ENCODE data around the gene GALNT10. TPM values are rescaled to one million over a fixed set of nuclear protein-coding genes. Genes with fewer than 3 reads are reported as not detected.
"Not testable (repeated sequence)": the region's sequence is repeated elsewhere in the genome, so short reads cannot be mapped to it uniquely, and the experiment has no call there.

Gene GALNT10, protein sequence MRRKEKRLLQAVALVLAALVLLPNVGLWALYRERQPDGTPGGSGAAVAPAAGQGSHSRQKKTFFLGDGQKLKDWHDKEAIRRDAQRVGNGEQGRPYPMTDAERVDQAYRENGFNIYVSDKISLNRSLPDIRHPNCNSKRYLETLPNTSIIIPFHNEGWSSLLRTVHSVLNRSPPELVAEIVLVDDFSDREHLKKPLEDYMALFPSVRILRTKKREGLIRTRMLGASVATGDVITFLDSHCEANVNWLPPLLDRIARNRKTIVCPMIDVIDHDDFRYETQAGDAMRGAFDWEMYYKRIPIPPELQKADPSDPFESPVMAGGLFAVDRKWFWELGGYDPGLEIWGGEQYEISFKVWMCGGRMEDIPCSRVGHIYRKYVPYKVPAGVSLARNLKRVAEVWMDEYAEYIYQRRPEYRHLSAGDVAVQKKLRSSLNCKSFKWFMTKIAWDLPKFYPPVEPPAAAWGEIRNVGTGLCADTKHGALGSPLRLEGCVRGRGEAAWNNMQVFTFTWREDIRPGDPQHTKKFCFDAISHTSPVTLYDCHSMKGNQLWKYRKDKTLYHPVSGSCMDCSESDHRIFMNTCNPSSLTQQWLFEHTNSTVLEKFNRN
- total RNA-seq = 10 to 100 TPM; 32.2 to 44.1 TPM

GRCh38 chr5:154190595-154191304, at the start of gene GALNT10:
Gene GALNT10 (plus strand): TSS chr5:154190733. CDS start chr5:154190867, 134 bp downstream.
- peak; percentile 89 to 92 for ATAC-seq
- no peaks in the 10 kb centered on the region for H3K36me3 Mint-ChIP-seq
- H3K27me3 Mint-ChIP-seq = no peaks in the 10 kb centered on the region
- H3K4me3 Mint-ChIP-seq = peak within 1 kb of the TSS; percentile 96
- DNase-seq (ENCODE audit: low spot score) = peak; percentile 87
- H3K4me1 Mint-ChIP-seq (ENCODE audit: low read depth in 2 of 2) = peaks cover 36 to 40% of the 10 kb centered on the region in 2 donors
- peak within 1 kb of the TSS; percentile 77 to 95 for H3K27ac Mint-ChIP-seq
- no peaks in the 10 kb centered on the region for H3K9me3 Mint-ChIP-seq

DNA sequence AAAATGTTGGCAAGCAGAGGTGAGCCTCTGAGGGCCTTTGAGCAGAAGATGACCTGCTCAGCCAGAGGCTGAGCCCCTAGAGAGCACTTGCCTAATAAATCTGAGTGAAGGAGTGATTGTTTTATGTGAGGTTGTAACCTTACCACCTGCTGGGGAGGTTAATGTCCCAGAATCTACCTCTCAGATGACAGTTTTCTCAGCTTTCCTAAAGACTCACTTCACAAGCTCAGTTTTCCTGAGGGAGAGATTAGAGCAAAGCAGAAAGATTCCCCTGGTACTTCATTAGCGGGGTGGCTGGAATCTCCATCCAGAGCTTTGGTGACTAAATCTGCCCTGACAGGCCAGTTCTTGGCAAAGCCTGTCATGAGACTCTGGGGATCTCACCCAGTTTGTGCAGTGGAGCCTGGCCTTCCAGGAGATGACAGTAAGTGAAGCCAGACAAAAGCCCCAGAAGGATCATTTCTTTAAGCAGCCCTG, 48.8 kb upstream of the GALNT10 start:
- H3K36me3 Mint-ChIP-seq = no peaks in the 10 kb centered on the region
- DNase-seq (ENCODE audit: low spot score) (no peak), ATAC-seq (no peak)
- no peak overlapping the region for H3K4me3 Mint-ChIP-seq
- H3K4me1 Mint-ChIP-seq (ENCODE audit: low read depth in 2 of 2) = no peaks in the 10 kb centered on the region
- H3K27ac Mint-ChIP-seq = no peak overlapping the region
- no peaks in the 10 kb centered on the region for H3K9me3 Mint-ChIP-seq
- H3K27me3 Mint-ChIP-seq = peaks cover 0 to 4% of the 10 kb centered on the region in 2 donors

DNA sequence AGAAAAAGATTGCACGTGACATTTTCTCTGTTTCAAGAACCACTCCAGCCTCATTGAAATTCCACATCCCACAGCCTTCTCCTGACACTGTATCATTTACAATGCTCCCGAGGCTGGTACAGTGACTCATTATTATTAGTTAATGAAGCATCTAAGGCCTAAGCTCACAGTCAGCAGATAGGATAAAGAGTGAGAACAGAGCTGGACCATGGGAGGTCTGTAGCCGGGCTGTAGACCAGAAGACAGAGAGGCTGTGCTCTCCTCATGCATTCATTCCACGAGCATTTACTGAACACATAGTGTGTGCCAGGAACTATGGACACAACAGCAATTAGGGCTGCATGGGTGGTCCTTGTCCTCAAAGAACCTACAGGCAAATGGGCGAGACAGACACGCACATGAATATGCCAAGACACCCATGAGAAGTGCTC, 47.3 kb upstream of the GALNT10 start:
- ATAC-seq (no peak), DNase-seq (ENCODE audit: low spot score) (no peak)
- no peak overlapping the region for H3K27ac Mint-ChIP-seq
- no peaks in the 10 kb centered on the region for H3K36me3 Mint-ChIP-seq
- no peaks in the 10 kb centered on the region for H3K4me1 Mint-ChIP-seq (ENCODE audit: low read depth in 2 of 2)
- H3K27me3 Mint-ChIP-seq = peaks cover 0 to 8% of the 10 kb centered on the region in 2 donors
- no peaks in the 10 kb centered on the region for H3K9me3 Mint-ChIP-seq
- H3K4me3 Mint-ChIP-seq = no peak overlapping the region

DNA sequence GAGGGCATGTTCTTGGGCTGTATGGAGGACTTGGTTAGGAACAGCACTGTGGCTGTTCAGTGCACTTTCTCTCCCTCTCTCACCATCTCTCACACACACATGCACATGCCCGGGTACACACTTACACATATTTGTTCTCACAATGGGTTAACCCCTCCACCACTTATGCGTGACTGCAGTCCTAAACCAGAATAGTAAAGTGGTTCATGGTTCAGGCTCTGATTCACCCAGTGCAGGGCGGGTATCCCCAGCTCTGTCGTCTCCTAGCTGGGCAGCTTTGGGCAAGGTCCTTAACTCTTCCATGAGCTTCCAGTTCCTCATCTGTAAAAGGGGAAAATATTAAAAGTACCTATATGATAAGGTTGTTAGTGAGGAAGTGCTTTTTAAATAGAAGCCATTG, 45.3 kb upstream of the GALNT10 start:
- Mint-ChIP-seq H3K4me3 (no peak overlapping the region), H3K36me3 (no peaks in the 10 kb centered on the region), H3K27ac (no peak overlapping the region), H3K4me1 (ENCODE audit: low read depth in 2 of 2) (no peaks in the 10 kb centered on the region), H3K27me3 (peaks cover 0 to 10% of the 10 kb centered on the region in 2 donors), H3K9me3 (no peaks in the 10 kb centered on the region)
- ATAC-seq = no peak
- no peak for DNase-seq (ENCODE audit: low spot score)

GRCh38 chr5:154146409-154146808, 44.1 kb upstream of the GALNT10 start:
- no peak overlapping the region for H3K27ac Mint-ChIP-seq
- peaks cover 1 to 10% of the 10 kb centered on the region in 2 donors for H3K27me3 Mint-ChIP-seq
- ATAC-seq (no peak), DNase-seq (ENCODE audit: low spot score) (no peak)
- H3K36me3 Mint-ChIP-seq = no peaks in the 10 kb centered on the region
- no peaks in the 10 kb centered on the region for H3K9me3 Mint-ChIP-seq
- no peak overlapping the region for H3K4me3 Mint-ChIP-seq
- H3K4me1 Mint-ChIP-seq (ENCODE audit: low read depth in 2 of 2) = no peaks in the 10 kb centered on the region

DNA sequence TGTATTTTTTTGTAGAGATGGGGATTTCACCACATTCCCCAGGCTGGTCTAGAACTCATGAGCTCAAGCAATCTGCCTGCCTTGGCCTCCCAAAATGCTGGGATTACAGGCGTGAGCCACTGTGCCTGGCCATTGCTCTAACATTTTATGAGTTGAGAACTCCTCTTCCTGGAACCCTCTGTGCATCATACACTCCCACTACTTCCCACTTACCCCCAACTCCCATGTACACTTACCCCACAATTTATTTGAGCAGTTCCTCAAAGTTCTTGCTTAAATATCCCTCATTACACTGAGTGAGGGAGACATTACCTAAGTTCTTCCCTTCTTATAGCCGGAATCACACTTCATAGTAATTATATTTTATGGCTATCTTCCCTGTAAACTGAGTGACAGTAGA, 42.9 kb upstream of the GALNT10 start:
- no peaks in the 10 kb centered on the region for H3K9me3 Mint-ChIP-seq
- no peaks in the 10 kb centered on the region for H3K4me1 Mint-ChIP-seq (ENCODE audit: low read depth in 2 of 2)
- no peaks in the 10 kb centered on the region for H3K36me3 Mint-ChIP-seq
- DNase-seq (ENCODE audit: low spot score) (no peak), ATAC-seq (no peak)
- H3K27ac Mint-ChIP-seq = no peak overlapping the region
- peaks cover 9 to 13% of the 10 kb centered on the region in 2 donors for H3K27me3 Mint-ChIP-seq
- no peak overlapping the region for H3K4me3 Mint-ChIP-seq

DNA sequence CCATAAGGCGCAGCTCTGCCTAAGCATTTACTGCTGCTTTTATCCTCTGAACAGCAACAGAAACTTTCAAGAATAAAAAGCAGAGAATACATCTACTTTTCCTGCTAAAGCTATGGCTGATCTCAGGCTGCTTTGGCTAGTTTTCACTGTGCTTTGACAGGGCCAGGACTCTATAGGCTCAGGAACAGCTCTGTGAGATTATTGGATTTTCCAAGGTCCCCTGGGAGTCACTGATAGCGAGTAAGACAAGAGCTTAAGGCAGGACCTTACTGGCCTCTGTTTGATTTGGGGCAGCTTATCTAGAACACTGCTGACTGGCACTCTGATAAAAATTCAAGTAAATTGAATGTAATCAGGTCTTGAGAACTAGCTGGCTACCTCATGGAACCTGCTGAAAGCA, 40.1 kb upstream of the GALNT10 start:
- not testable (repeated sequence) for H3K27ac Mint-ChIP-seq; DNase-seq (ENCODE audit: low spot score); H3K4me1 Mint-ChIP-seq (ENCODE audit: low read depth in 2 of 2); H3K4me3 Mint-ChIP-seq; H3K36me3 Mint-ChIP-seq; H3K9me3 Mint-ChIP-seq; ATAC-seq
- peaks cover 13 to 23% of the 10 kb centered on the region in 2 donors for H3K27me3 Mint-ChIP-seq

DNA sequence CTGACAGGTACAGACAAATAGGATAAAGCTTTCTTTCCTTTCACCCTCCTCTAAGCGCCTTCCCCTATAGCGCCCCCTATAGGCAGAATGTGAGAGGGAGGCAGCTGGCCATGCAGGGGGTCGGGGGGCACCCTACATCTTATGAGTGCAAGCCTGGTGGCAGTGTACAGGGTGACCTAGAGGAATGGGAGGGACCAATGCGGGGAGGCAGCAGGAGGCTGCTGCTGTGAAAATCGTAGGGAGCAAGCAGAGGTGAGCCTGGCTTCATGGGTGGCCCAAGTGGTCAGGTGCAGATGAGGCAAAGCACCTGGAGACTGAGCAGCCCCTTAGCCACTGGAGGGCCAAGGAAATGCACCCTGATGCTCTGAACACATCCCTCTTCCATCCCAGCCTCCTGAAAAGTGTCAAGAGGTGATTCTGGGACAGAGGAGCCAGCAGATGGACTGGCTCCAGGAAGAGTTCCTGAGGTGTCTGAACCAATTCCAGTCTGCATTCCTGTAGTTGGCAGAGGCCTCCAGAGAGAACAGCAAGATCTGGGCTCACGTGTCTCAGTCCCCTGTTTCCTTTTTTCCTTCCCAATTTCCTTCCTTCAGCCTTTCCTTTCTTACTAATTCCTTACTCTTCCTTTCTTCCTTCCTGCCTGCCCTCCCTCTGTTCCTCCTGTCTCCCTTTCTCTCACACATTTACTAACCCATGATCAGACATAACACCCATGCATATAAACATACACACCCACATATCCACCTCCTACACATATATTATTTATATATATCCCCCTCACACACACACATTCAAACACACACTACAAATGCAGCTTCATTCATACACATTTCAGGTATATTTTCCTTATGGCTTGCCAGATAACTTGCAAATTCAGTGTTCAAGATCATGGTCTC, 32.8 kb upstream of the GALNT10 start:
- Mint-ChIP-seq H3K9me3 (no peaks in the 10 kb centered on the region), H3K36me3 (no peaks in the 10 kb centered on the region), H3K4me1 (ENCODE audit: low read depth in 2 of 2) (no peaks in the 10 kb centered on the region), H3K27ac (no peak overlapping the region), H3K27me3 (peaks cover 31 to 48% of the 10 kb centered on the region in 2 donors), H3K4me3 (no peak overlapping the region)
- DNase-seq (ENCODE audit: low spot score) (no peak), ATAC-seq (no peak)

DNA sequence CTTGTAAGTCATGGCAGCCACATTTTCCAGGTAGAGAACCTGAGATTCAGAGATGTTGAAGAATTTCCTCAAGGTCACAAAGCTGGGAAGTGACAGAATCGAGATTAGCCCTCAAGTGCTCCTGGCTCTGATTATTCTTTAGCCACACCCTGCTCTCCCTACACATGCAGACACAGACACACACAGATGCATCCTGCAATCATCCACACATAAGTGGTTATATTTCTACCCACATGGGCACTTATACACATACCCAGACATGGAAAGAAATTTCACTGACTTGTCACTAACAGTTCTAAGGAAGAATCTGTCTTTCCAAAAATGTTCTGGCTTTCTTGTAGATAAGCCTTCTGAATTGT, 32.2 kb upstream of the GALNT10 start:
- no peak for DNase-seq (ENCODE audit: low spot score)
- no peak overlapping the region for H3K4me3 Mint-ChIP-seq
- ATAC-seq = no peak
- peaks cover 35 to 49% of the 10 kb centered on the region in 2 donors for H3K27me3 Mint-ChIP-seq
- no peak overlapping the region for H3K27ac Mint-ChIP-seq
- no peaks in the 10 kb centered on the region for H3K9me3 Mint-ChIP-seq
- H3K36me3 Mint-ChIP-seq = no peaks in the 10 kb centered on the region
- no peaks in the 10 kb centered on the region for H3K4me1 Mint-ChIP-seq (ENCODE audit: low read depth in 2 of 2)

- Mint-ChIP-seq H3K27me3 (peaks cover 36 to 53% of the 10 kb centered on the region in 2 donors), H3K9me3 (no peaks in the 10 kb centered on the region), H3K27ac (no peak overlapping the region), H3K36me3 (no peaks in the 10 kb centered on the region), H3K4me1 (ENCODE audit: low read depth in 2 of 2) (no peaks in the 10 kb centered on the region), H3K4me3 (no peak overlapping the region)
- DNase-seq (ENCODE audit: low spot score) (no peak), ATAC-seq (no peak)
Measured at GRCh38 chr5:154159343-154159742, 31.2 kb upstream of the GALNT10 start.

- Mint-ChIP-seq H3K4me3 (no peak overlapping the region), H3K4me1 (ENCODE audit: low read depth in 2 of 2) (no peaks in the 10 kb centered on the region), H3K9me3 (no peaks in the 10 kb centered on the region), H3K27me3 (peaks cover 34 to 47% of the 10 kb centered on the region in 2 donors), H3K36me3 (no peaks in the 10 kb centered on the region), H3K27ac (no peak overlapping the region)
- ATAC-seq = no peak
- DNase-seq (ENCODE audit: low spot score) = no peak
Measured at GRCh38 chr5:154162539-154163151, 27.9 kb upstream of the GALNT10 start.

- no peaks in the 10 kb centered on the region for H3K9me3 Mint-ChIP-seq
- no peaks in the 10 kb centered on the region for H3K36me3 Mint-ChIP-seq
- H3K4me1 Mint-ChIP-seq (ENCODE audit: low read depth in 2 of 2) = no peaks in the 10 kb centered on the region
- ATAC-seq (no peak), DNase-seq (ENCODE audit: low spot score) (no peak)
- H3K27ac Mint-ChIP-seq = no peak overlapping the region
- H3K4me3 Mint-ChIP-seq = no peak overlapping the region
- peaks cover 27 to 38% of the 10 kb centered on the region in 2 donors for H3K27me3 Mint-ChIP-seq
Measured at GRCh38 chr5:154163327-154164248, 26.9 kb upstream of the GALNT10 start.
